Naive B cell (primary cell): ENCODE results near the gene RMRP. TPM values are rescaled to one million over a fixed set of nuclear protein-coding genes. Genes with fewer than 3 reads are reported as not detected.

Experiments
- ATAC-seq, 2 donors: fragments of 150-1000 bp; cut with Tn5 transposase; 2 replicates each; pipeline ENCODE4 v1.10.0; 2021; ENCODE audit warnings: low read depth in 2 of 2, mild to moderate bottlenecking in 2 of 2, moderate library complexity in 2 of 2
- DNase-seq: peaks from one replicate; pipeline ENCODE4 v3.0.0; 2022
- H3K27ac Mint-ChIP-seq, 6 donors: one replicate each; pipeline ENCODE4 v1.8.0; 2020 to 2022; ENCODE audit warnings: mild to moderate bottlenecking in 6 of 6, mixed read lengths in 6 of 6, moderate library complexity in 5 of 6, inconsistent platforms in 2 of 6
- H3K27me3 Mint-ChIP-seq, 3 donors: one replicate each; pipeline ENCODE4 v1.8.0; 2021 to 2022; ENCODE audit warnings: mixed read lengths in 3 of 3, mild to moderate bottlenecking in 1 of 3
- H3K36me3 Mint-ChIP-seq, 2 donors: one replicate each; pipeline ENCODE4 v1.8.0; 2020 to 2022; ENCODE audit warnings: mixed read lengths in 2 of 2, inconsistent platforms in 1 of 2, mild to moderate bottlenecking in 1 of 2
- H3K4me1 Mint-ChIP-seq, 3 donors: one replicate each; pipeline ENCODE4 v1.8.0; 2020 to 2022; ENCODE audit warnings: mixed read lengths in 3 of 3, inconsistent platforms in 1 of 3, mild to moderate bottlenecking in 1 of 3, moderate library complexity in 1 of 3
- H3K4me3 Mint-ChIP-seq, 8 donors: one replicate each; pipeline ENCODE4 v1.8.0; 2020 to 2022; ENCODE audit warnings: mild to moderate bottlenecking in 8 of 8, mixed read lengths in 8 of 8, moderate library complexity in 8 of 8, inconsistent platforms in 2 of 8
- H3K9me3 Mint-ChIP-seq, 7 donors: one replicate each; pipeline ENCODE4 v1.8.0; 2020 to 2022; ENCODE audit warnings: mixed read lengths in 7 of 7, mild to moderate bottlenecking in 5 of 7, inconsistent platforms in 2 of 7, moderate library complexity in 1 of 7
- polyA plus RNA-seq, 6 donors: library from polyadenylated mRNA; unstranded; fragments of 300-500 nt; fragmentation: Illumina TruSeq; gene quantifications; one replicate each; pipeline ENCODE4 v1.2.3, GENCODE V29; 2021; ENCODE audit warnings: low read depth in 6 of 6

Gene RMRP
- polyA plus RNA-seq, 6 donors from 2014 or later = 41.0 to 72.3 (median 56.5) TPM; not detected in 2

DNA sequence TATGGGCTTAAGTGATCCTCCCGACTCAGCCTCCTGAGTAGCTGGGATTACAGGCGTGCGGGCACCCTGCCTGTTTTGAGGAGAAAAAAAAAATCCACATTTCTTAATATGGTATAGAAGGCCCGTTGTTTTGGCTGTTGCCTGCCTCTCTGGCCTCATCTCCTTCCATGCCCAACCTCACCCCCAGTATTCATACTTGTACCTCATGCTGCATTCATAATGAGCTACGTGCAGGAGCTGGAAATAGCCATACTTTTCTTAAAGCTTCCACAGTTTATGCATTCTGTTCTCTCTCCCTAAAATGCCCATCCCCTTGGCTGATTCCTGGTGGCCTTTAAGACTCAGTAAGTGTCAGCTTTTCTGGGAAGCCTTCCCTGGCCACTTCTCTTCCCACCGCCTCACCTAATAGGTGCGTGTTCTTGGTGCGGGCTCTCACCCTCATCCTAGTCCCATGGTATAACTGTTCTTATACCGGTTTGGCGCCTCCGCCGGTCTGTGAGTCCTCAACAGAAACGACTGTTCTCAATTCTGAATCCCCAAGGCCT lies 34.0 kb upstream of the RMRP start:
- Mint-ChIP-seq H3K27me3 (no peaks in the 10 kb centered on the region), H3K36me3 (peaks cover 0 to 5% of the 10 kb centered on the region in 2 donors), H3K27ac (peak overlapping the region in 3 of 6 donors; percentile 29 to 73 (median 51)), H3K9me3 (no peaks in the 10 kb centered on the region), H3K4me1 (peaks cover 16 to 22% (median 18%) of the 10 kb centered on the region in 3 donors), H3K4me3 (peak overlapping the region; percentile 87 to 98 (median 92))
- DNase-seq = no peak
- ATAC-seq = no peak

DNA sequence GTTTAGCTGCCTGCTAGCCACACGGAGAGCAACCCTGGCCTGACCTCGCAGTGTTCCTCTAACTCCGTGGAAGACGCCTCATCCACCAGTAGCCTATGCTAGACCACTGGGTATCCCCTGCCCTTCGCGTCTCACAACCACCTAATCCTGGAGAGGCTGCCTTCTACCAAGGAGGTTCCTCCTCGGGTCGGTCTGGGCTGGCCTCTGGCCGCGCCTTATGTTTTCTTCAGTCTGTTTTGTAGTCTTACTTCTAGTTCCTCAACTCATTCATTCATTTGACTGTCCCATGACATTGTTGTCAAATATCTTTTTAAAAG lies 33.5 kb upstream of the RMRP start:
- Mint-ChIP-seq H3K36me3 (no peaks in the 10 kb centered on the region), H3K9me3 (no peaks in the 10 kb centered on the region), H3K27ac (peak overlapping the region in 5 of 6 donors; percentile 29 to 89 (median 56)), H3K4me3 (peak overlapping the region; percentile 87 to 98 (median 92)), H3K4me1 (peaks cover 10 to 17% (median 13%) of the 10 kb centered on the region in 3 donors), H3K27me3 (no peaks in the 10 kb centered on the region)
- DNase-seq (no peak), ATAC-seq (peak; percentile 28 to 34)

DNA sequence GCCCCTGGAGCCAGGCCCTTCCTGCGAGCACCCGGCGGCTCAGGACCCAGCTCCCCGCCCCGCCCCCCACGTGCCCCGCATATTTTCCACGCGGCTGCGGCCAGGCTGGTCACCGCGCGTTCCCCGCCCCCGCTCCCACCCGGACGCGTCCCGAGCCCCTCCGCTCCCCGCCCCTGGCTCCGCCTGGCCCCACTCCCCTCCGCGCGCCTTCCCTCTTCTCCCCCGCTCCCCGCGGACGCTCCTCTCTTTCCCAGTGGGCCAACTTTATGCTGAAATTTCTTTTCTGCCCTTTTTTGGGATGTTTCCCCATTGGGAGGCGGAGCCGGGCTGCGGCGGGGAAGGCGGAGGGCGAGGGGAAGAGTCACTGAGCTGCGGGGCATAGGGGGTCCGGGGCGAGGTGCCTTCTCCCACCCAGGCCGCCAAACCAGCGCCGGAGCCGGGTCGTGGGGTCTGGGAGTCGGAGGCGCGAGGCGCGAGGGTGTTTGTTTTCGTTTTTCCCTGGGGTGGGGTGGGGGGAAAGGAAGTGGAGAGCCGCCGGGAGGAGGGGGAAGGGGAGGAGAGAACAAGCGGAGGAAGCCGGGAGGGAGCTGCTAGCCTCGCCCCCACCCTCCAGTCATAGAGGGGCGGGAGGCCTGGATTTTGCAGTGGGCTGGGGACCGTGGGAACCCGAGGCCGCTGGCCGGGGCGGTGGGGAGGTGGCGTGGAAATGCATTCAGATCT lies 33.0 kb upstream of the RMRP start:
- H3K4me3 Mint-ChIP-seq = peak overlapping the region; percentile 87 to 98 (median 93)
- DNase-seq = no peak
- peak overlapping the region in 5 of 6 donors; percentile 43 to 89 (median 60) for H3K27ac Mint-ChIP-seq
- H3K9me3 Mint-ChIP-seq = no peaks in the 10 kb centered on the region
- ATAC-seq = peak; percentile 43 to 45
- peaks cover 10 to 16% (median 13%) of the 10 kb centered on the region in 3 donors for H3K4me1 Mint-ChIP-seq
- H3K36me3 Mint-ChIP-seq = no peaks in the 10 kb centered on the region
- H3K27me3 Mint-ChIP-seq = no peaks in the 10 kb centered on the region

DNA sequence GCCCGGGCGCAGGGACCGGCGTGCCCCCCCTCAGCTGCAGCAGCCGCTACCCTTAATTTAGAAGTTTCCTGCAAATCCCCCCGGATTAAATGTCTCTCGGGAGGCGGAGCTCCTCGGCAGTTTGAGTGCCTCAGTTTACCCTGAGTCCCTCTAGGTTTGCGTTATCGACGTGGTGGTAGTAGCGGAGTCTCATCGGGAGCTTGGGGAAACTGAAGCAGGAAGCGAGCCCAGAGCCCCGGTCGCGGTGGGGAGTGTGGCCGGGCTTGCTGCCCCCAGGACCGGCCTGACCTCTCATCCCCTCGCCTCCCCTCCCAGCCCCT lies 32.4 kb upstream of the RMRP start:
- no peaks in the 10 kb centered on the region for H3K27me3 Mint-ChIP-seq
- ATAC-seq (peak; percentile 8 to 18), DNase-seq (no peak)
- no peaks in the 10 kb centered on the region for H3K9me3 Mint-ChIP-seq
- H3K27ac Mint-ChIP-seq = peak overlapping the region in 2 of 6 donors; percentile 73 to 81
- peak overlapping the region; percentile 77 to 98 (median 90) for H3K4me3 Mint-ChIP-seq
- peaks cover 10 to 16% (median 13%) of the 10 kb centered on the region in 3 donors for H3K4me1 Mint-ChIP-seq
- no peaks in the 10 kb centered on the region for H3K36me3 Mint-ChIP-seq

DNA sequence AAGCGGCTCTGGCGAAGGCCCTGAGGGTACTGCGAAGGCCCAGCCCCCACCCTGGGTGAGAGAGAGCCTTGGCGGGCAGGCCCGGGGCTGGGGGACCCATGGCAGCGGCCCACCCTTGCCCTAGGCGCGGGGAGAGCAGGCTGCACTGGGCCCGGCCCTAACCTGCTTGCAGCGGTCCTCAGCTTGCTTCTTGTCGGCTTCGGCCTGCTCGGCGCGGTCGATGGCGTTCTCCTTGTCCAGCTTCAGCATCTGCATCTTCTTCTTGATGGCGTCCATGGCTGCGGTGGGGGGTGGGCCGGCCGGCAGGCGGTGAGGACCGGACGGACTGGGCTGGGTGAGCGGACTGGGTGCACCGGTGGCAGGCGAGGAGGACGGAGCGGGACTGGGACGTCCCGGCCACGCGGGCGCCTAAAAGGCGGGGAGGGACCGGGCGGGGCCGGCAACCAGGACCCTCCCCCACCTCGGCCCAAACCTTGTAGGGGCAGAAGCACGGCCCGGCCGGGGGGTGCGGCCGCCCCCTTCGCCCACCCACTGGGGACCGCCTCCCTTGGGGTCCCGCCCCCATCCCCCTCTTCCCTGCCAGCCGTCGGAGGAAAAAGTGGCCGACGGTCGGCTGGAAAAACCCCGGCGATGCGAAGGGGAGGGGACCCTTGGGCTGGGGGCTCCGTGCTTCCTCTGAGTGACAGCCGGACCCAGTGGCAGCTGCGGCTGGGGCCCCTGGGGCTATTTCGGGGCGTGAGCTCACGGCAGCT lies 31.9 kb upstream of the RMRP start, which contains the start of gene TPM2:
Gene TPM2 (minus strand): TSS at position 384 of the 752 bp plus-strand sequence. CDS start 108 bp downstream, at position 276.
- Mint-ChIP-seq H3K27me3 (no peaks in the 10 kb centered on the region), H3K4me1 (peaks cover 10 to 16% (median 13%) of the 10 kb centered on the region in 3 donors), H3K27ac (peak within 1 kb of the TSS in 3 of 6 donors; percentile 73 to 89 (median 81)), H3K9me3 (no peaks in the 10 kb centered on the region), H3K36me3 (no peaks in the 10 kb centered on the region), H3K4me3 (peak within 1 kb of the TSS; percentile 87 to 98 (median 93))
- ATAC-seq (peak; percentile 25 to 26), DNase-seq (no peak)

DNA sequence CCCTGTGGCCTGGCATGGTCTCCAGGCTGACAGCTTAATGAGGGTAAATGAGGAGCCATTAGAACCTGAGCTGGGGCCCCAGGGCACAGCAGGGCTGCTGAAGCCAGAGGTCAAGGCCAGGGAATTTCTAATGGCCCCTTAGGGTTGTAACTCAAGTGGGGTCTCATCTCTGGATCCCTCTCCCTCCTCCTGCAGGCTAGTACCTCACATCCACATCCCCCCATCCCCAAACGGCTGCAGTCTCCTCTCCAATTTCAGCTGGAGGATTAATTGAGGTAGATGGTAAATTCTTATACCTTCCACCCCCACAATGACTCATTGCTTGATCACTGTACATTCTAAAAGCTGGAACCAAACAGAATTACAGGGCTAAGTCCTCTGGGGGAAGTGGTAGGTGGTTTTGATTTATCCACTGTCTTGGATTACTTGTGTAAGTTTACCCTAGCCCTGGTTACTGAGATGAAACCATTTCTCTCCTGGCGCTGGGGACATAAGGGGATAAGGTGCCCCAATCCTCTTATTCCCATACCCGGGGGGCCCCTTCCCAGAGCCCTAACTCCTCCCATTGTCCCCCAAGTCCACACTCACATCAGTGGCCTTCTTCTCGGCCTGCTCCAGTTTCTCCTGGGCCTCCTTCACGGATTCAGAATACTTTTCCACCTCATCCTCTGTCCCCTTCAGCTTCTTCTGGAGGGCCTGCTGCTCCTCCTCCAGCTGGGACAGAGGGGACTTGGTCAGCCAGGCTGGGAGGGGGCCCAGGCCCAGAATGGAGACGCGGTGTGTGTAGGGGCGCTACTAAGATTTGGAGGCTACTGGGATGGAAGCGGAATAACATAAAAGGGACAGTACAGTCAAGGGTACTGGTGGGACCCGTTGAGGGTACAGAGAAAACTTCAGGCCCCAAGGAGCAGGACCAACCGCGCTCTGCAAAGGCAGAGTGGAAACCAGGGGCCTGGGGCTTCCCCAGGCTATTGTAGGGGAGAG lies 31.0 kb upstream of the RMRP start:
- Mint-ChIP-seq H3K4me1 (peaks cover 13 to 16% (median 14%) of the 10 kb centered on the region in 3 donors), H3K27ac (no peak overlapping the region), H3K4me3 (peak overlapping the region; percentile 36 to 90 (median 66)), H3K27me3 (no peaks in the 10 kb centered on the region), H3K9me3 (no peaks in the 10 kb centered on the region), H3K36me3 (no peaks in the 10 kb centered on the region)
- DNase-seq (no peak), ATAC-seq (peak in 1 of 2 donors; percentile 25)

DNA sequence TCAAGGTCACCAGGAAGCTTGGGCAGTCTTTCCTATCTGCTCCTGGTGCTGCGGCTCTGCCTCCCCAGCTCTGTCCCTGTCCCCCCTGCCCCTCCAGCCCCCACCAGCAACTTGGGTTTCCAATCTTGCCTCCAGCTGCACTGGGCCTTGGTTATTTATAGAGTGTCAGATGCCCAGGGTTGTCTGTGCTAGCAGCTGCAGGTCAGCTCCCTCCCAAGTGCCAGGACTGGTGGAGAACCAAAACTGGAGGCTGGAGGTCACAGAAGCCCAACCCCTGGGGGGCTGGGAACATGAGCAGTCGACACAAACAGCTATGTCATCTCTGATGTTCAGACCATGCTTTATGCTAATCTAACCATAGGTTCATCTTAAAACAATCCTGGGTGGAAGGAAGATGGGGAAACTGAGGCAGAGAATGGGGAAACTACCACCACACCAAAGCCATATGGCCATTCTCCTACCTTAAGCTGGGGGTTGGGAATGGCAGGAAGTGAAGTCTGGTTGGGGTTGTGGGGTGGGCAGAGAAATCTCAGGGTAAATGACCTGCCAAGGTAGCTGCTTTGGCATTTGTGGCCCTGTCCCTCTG lies 30.2 kb upstream of the RMRP start:
- Mint-ChIP-seq H3K36me3 (no peaks in the 10 kb centered on the region), H3K27ac (no peak overlapping the region), H3K4me3 (peak overlapping the region in 5 of 8 donors; percentile 24 to 59 (median 51)), H3K9me3 (no peaks in the 10 kb centered on the region), H3K27me3 (no peaks in the 10 kb centered on the region), H3K4me1 (peaks cover 14 to 16% (median 15%) of the 10 kb centered on the region in 3 donors)
- ATAC-seq (no peak), DNase-seq (no peak)

DNA sequence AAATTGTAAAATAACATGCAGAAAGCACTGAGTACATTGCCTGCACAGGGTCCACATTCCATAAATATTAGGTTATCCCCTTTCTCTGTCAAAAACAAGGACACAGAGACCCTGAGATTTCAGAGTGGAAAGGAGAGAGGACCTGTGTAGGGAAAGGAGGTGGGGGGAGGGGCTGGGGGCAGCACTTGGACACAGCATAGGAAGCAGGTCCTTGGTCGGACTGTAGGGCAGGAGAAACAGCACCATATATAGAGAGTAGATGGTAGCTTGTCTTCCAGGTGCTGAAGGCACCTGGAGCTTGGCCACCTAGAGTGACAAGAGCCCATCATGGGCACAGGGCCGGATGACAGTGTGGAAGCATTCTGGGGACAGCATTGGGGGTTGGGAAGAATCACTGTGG lies 29.5 kb upstream of the RMRP start:
- no peak for ATAC-seq
- no peak for DNase-seq
- no peaks in the 10 kb centered on the region for H3K9me3 Mint-ChIP-seq
- H3K4me3 Mint-ChIP-seq = peak overlapping the region in 2 of 8 donors; percentile 8 to 23
- H3K27me3 Mint-ChIP-seq = no peaks in the 10 kb centered on the region
- peak overlapping the region in 1 of 6 donors; percentile 3 for H3K27ac Mint-ChIP-seq
- no peaks in the 10 kb centered on the region for H3K36me3 Mint-ChIP-seq
- H3K4me1 Mint-ChIP-seq = peaks cover 15 to 20% (median 16%) of the 10 kb centered on the region in 3 donors

DNA sequence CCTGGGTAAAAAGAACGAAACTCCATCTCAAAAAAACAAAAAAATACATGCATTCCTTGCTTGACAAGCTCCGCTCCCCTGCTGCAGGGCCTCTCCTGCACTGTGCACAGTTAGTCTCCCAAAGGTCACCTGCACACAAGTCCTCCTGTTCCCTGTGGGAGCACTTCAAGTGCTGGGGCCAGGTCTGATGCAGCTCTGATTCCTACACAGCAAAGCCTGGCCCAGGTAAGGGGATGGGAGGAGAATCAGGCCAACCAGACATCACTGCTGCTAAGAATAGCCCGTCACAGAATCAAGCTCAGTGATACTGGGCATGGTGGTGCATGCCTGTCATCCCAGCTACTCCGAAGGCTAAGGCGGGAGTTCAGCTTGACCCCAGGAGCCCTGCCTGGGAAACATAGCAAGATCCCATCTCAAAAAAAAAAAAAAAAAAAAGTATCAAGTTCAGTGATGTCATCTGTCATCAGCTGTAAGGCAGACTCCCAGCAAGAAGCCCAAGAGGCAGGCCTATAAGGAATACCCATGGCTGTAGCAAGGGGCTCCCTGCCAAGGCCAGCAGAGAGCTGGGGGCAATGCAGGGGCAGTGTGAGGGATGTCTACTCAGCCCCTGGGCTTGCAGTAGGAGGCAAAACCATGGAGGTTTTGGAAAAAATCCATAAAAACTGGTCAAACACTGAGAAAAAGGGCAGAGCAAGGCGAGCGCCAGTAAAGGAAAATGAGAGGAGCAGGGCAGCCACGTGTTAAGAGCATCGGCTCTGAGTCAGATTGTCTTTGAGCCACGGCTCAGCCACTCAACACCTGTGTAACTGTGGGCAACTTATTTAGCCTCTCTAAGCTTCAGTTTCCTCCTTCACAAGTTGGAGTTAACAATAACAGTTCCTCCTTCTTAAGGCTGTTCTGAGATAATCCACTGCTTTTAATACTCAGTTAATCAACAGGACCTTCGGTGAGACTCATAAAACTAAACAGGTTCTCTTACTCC lies 28.7 kb upstream of the RMRP start:
- Mint-ChIP-seq H3K4me3 (peak overlapping the region in 2 of 8 donors; percentile 12 to 62), H3K4me1 (peaks cover 9 to 20% (median 12%) of the 10 kb centered on the region in 3 donors), H3K36me3 (no peaks in the 10 kb centered on the region), H3K9me3 (no peaks in the 10 kb centered on the region), H3K27ac (no peak overlapping the region), H3K27me3 (no peaks in the 10 kb centered on the region)
- no peak for DNase-seq
- ATAC-seq = no peak

DNA sequence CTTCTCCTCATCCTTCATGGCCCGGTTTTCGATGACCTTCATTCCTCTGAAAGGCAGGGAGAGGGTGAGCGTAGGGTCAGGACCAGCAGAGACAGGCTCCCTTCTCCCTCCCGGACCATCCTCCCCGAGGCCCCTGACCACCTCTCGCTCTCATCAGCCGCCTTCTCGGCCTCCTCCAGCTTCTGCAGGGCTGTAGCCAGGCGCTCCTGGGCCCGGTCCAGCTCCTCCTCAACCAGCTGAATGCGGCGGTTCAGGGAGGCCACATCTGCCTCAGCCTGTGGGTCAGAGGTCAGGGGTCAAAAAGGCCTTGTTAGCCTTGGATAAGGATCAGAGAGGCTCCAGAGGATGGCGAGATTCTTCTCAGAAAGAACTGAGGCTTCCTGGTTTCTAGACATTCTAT lies 27.7 kb upstream of the RMRP start:
- Mint-ChIP-seq H3K9me3 (no peaks in the 10 kb centered on the region), H3K4me1 (peaks cover 4 to 21% (median 9%) of the 10 kb centered on the region in 3 donors), H3K4me3 (no peak overlapping the region), H3K36me3 (no peaks in the 10 kb centered on the region), H3K27me3 (peaks cover 0 to 3% (median 0%) of the 10 kb centered on the region in 3 donors), H3K27ac (no peak overlapping the region)
- DNase-seq = no peak
- no peak for ATAC-seq

DNA sequence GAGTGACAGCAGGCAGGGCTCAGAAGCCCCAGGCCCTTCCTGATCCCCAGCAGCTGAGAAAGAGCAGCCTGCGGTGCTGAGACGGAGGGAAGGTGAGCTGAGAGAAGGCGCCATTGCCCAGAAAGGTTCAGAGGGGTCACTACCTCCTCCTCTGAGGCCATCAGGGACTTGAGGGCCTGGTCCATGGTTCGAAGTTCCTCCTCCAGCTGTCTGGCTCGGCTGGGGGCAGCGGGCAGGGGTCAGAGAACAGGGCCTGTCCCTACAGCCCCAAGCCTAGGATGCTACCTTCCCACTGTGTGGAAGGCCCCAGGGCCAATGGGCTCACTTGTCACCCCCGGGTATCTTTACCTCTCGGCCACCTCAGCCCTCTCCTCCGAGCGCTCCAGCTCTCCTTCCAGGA lies 27.1 kb upstream of the RMRP start:
- H3K4me1 Mint-ChIP-seq = peaks cover 10 to 25% (median 15%) of the 10 kb centered on the region in 3 donors
- DNase-seq (no peak), ATAC-seq (no peak)
- no peak overlapping the region for H3K4me3 Mint-ChIP-seq
- H3K9me3 Mint-ChIP-seq = no peaks in the 10 kb centered on the region
- no peaks in the 10 kb centered on the region for H3K36me3 Mint-ChIP-seq
- no peak overlapping the region for H3K27ac Mint-ChIP-seq
- peaks cover 0 to 3% (median 0%) of the 10 kb centered on the region in 3 donors for H3K27me3 Mint-ChIP-seq
